SK-N-SH (cell line): ENCODE results near the gene CLCN3.

Source experiments
- EZH2phosphoT487 ChIP-seq: fragments of 200-600 bp; sonication (generic); IDR thresholded peaks from 2 replicates; pipeline ENCODE4 v1.6.1; 2017; ENCODE audit warnings: low read depth, mixed run types, mild to moderate bottlenecking, antibody characterized with exemption, moderate library complexity, borderline replicate concordance
- FOSL2 ChIP-seq: IDR thresholded peaks from 2 replicates; pipeline ENCODE4 v1.4.0; 2012; ENCODE audit warnings: low read depth, mild to moderate bottlenecking, moderate library complexity, borderline replicate concordance
- FOXJ3 ChIP-seq: sonication (generic); formaldehyde crosslinking; IDR thresholded peaks from 2 replicates; pipeline ENCODE4 v1.5.1; 2020; ENCODE audit warnings: mild to moderate bottlenecking, missing genetic modification reagents
- POLR2AphosphoS5 ChIP-seq: IDR thresholded peaks from 2 replicates; pipeline ENCODE4 v1.6.1; 2012; ENCODE audit warnings: low read depth, low read length
- RCOR1 ChIP-seq: fragments of 150-350 bp; IDR thresholded peaks from 2 replicates; pipeline ENCODE4 v1.6.1; 2017; ENCODE audit warnings: antibody characterized with exemption, low read length
- TCF12 ChIP-seq: IDR thresholded peaks from 2 replicates; pipeline ENCODE4 v1.4.0; 2012
- YY1 ChIP-seq: IDR thresholded peaks from 2 replicates; pipeline ENCODE4 v1.4.0; 2012; ENCODE audit warnings: low read depth, mild to moderate bottlenecking
- TF ChIP-seq, protein P1 (sequence below): fragments of 200-600 bp; sonication (generic); IDR thresholded peaks from 2 replicates; pipeline ENCODE4 v1.6.1; 2017; ENCODE audit warnings: antibody characterized with exemption, mild to moderate bottlenecking, moderate library complexity
- TF ChIP-seq, protein P2 (sequence below): IDR thresholded peaks from 2 replicates; pipeline ENCODE4 v1.4.0; 2012; ENCODE audit warnings: low read depth
- TF ChIP-seq, protein P3 (sequence below): IDR thresholded peaks from 2 replicates; pipeline ENCODE4 v1.6.1; 2012; ENCODE audit warnings: mild to moderate bottlenecking, low read depth, low read length, moderate library complexity
- TF ChIP-seq, protein P4 (sequence below): fragments of 150-350 bp; IDR thresholded peaks from 2 replicates; pipeline ENCODE4 v1.6.1; 2016; ENCODE audit warnings: mild to moderate bottlenecking, low read depth, low read length
- TF ChIP-seq, protein P5 (sequence below): IDR thresholded peaks from 2 replicates; pipeline ENCODE4 v1.4.0; 2012; ENCODE audit warnings: low read depth, borderline replicate concordance
- TF ChIP-seq, protein P6 (sequence below): IDR thresholded peaks from 2 replicates; pipeline ENCODE4 v1.4.0; 2012; ENCODE audit warnings: low read depth, borderline replicate concordance

DNA sequence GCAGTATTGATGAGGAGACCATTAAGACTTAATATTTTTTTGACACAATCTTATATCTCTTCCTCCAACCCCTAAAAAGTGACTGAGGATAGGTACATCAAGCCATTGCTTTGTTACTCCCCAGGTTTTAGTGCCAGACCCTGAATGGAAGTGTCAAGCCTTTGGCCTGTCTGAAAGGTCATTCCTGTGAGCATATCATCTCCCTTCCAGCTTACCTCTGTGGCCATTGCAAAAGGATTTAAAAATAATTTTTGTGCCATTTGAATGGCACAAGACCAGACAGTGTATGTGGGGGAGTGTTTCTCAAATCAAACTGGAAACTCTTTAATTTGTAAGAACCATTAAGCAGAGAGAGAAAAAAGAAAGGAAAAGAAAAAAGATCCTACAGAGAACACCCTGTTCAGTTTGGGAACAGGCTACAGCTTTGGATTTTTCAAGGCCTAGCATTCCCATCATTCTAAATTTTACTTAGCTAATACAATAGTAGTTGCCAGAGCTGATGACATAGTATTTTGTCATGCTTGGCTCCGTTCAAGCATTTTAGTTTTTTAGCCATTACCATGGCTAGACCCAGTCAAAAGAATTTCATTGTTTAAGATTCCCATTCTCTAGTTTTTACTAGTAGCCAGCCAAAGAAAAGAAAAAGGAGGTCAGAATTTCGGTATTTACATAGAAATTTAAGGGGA, 87.7 kb downstream of the CLCN3 start:
- TF ChIP-seq EZH2phosphoT487 = no peak
- no peak for TF ChIP-seq RCOR1
- TF ChIP-seq, protein P1, sequence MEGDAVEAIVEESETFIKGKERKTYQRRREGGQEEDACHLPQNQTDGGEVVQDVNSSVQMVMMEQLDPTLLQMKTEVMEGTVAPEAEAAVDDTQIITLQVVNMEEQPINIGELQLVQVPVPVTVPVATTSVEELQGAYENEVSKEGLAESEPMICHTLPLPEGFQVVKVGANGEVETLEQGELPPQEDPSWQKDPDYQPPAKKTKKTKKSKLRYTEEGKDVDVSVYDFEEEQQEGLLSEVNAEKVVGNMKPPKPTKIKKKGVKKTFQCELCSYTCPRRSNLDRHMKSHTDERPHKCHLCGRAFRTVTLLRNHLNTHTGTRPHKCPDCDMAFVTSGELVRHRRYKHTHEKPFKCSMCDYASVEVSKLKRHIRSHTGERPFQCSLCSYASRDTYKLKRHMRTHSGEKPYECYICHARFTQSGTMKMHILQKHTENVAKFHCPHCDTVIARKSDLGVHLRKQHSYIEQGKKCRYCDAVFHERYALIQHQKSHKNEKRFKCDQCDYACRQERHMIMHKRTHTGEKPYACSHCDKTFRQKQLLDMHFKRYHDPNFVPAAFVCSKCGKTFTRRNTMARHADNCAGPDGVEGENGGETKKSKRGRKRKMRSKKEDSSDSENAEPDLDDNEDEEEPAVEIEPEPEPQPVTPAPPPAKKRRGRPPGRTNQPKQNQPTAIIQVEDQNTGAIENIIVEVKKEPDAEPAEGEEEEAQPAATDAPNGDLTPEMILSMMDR = no peak
- TF ChIP-seq, protein P2, sequence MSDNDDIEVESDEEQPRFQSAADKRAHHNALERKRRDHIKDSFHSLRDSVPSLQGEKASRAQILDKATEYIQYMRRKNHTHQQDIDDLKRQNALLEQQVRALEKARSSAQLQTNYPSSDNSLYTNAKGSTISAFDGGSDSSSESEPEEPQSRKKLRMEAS = no peak
- no peak for TF ChIP-seq POLR2AphosphoS5
- TF ChIP-seq, protein P3, sequence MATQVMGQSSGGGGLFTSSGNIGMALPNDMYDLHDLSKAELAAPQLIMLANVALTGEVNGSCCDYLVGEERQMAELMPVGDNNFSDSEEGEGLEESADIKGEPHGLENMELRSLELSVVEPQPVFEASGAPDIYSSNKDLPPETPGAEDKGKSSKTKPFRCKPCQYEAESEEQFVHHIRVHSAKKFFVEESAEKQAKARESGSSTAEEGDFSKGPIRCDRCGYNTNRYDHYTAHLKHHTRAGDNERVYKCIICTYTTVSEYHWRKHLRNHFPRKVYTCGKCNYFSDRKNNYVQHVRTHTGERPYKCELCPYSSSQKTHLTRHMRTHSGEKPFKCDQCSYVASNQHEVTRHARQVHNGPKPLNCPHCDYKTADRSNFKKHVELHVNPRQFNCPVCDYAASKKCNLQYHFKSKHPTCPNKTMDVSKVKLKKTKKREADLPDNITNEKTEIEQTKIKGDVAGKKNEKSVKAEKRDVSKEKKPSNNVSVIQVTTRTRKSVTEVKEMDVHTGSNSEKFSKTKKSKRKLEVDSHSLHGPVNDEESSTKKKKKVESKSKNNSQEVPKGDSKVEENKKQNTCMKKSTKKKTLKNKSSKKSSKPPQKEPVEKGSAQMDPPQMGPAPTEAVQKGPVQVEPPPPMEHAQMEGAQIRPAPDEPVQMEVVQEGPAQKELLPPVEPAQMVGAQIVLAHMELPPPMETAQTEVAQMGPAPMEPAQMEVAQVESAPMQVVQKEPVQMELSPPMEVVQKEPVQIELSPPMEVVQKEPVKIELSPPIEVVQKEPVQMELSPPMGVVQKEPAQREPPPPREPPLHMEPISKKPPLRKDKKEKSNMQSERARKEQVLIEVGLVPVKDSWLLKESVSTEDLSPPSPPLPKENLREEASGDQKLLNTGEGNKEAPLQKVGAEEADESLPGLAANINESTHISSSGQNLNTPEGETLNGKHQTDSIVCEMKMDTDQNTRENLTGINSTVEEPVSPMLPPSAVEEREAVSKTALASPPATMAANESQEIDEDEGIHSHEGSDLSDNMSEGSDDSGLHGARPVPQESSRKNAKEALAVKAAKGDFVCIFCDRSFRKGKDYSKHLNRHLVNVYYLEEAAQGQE = no peak
- TF ChIP-seq, protein P4, sequence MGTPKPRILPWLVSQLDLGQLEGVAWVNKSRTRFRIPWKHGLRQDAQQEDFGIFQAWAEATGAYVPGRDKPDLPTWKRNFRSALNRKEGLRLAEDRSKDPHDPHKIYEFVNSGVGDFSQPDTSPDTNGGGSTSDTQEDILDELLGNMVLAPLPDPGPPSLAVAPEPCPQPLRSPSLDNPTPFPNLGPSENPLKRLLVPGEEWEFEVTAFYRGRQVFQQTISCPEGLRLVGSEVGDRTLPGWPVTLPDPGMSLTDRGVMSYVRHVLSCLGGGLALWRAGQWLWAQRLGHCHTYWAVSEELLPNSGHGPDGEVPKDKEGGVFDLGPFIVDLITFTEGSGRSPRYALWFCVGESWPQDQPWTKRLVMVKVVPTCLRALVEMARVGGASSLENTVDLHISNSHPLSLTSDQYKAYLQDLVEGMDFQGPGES = no peak
- no peak for TF ChIP-seq FOXJ3
- TF ChIP-seq, protein P5, sequence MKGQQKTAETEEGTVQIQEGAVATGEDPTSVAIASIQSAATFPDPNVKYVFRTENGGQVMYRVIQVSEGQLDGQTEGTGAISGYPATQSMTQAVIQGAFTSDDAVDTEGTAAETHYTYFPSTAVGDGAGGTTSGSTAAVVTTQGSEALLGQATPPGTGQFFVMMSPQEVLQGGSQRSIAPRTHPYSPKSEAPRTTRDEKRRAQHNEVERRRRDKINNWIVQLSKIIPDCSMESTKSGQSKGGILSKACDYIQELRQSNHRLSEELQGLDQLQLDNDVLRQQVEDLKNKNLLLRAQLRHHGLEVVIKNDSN = no peak
- TF ChIP-seq, protein P6, sequence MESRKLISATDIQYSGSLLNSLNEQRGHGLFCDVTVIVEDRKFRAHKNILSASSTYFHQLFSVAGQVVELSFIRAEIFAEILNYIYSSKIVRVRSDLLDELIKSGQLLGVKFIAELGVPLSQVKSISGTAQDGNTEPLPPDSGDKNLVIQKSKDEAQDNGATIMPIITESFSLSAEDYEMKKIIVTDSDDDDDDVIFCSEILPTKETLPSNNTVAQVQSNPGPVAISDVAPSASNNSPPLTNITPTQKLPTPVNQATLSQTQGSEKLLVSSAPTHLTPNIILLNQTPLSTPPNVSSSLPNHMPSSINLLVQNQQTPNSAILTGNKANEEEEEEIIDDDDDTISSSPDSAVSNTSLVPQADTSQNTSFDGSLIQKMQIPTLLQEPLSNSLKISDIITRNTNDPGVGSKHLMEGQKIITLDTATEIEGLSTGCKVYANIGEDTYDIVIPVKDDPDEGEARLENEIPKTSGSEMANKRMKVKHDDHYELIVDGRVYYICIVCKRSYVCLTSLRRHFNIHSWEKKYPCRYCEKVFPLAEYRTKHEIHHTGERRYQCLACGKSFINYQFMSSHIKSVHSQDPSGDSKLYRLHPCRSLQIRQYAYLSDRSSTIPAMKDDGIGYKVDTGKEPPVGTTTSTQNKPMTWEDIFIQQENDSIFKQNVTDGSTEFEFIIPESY = no peak
- no peak for TF ChIP-seq YY1
- no peak for TF ChIP-seq TCF12
- no peak for TF ChIP-seq FOSL2
